HTR-8/SVneo (cell line): ENCODE data around the gene SIDT1.

Experiments used
- DNase-seq: peaks from one replicate; pipeline ENCODE4 v3.0.0; 2011; ENCODE audit warnings: low spot score, mixed read lengths; ENCODE audit not compliant: insufficient read length
- FAIRE-seq: peaks from 2 replicates; lab custom pipeline; 2011; peaks lifted over from hg19 to GRCh38; lab: Jason Lieb, UNC

The SIDT1 gene

DNA sequence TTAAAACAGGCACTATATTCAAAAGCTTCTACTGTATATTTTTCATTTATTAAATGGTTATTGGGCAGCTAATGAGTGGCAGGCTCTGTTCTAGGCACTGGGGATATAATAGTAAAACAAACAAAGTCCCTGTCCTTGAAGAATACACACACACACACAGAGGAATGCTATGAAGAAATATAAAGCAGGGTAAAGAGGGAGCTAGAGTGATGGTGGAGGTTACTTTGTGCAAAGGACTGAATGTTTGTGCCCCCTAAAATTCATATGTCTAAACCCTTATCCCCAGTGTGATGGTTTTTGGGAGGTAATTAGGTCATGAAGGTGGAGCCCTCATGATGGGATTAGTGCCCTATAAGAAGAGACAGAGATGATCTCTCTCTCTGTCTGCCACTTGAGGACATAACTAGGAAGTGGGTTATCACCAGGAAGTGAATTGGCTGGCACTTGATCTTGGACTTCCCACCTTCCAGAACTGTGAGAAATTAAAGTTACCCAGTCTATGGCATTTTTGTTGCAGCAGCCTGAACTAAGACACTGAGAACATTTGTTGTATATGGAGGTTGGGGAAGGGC, 132.3 kb downstream of the SIDT1 start:
- DNase-seq (no peak), FAIRE-seq (no peak)

DNA sequence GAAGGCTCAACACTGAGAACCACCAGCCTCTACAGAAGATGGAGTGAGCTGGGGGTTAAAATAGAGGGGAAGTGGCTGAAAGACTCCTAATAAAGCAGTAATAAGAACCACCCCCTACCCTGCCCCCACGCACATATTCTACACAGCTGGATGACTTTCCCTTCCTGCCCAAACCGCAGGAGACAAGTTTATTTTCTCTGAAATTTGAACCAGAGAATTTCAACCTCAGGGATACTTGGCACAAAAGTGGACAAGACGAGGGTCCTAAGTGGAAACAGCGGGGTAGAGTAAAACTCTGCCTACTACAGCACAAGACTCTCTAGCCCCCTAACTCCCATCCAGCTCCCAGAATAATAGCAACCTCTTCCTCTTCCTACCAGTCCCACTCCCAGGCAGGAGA, 135.7 kb downstream of the SIDT1 start:
- FAIRE-seq (no peak), DNase-seq (no peak)

DNA sequence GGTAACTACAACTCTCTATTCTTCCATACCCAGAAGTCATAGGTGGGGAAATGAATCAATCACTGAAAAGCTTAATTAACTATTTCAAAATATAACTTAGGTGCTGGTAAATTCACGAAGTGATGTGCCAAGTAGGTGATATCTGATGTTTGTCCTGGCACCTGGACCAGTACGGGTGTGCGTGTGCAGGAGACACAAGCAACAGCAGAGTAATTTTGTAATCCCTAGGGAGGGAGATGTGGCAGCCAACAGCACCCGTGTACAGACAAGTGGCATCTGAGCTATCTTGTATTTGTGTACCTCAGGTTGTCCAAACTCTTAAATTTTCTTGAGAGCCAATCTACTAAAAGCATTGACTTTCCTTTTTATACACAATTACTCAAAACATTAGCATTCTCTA, 141.2 kb downstream of the SIDT1 start:
- FAIRE-seq (no peak), DNase-seq (no peak)

DNA sequence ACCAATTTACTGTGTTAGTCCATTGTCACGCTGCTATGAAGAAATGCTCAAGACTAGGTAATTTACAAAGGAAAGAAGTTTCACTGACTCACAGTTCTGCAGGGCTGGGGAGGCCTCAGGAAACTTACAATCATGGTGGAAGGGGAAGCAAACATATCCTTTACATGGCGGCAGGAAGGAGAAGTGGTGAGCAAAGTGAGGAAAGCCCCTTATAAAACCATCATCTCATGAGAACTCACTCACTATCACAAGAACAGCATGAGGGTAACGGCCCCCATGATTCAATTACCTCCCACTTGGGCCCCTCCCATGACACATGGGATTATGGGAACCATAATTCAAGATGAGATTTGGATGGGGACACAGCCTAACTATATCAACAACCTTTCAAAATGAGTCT, 143.9 kb downstream of the SIDT1 start:
- FAIRE-seq = no peak

DNA sequence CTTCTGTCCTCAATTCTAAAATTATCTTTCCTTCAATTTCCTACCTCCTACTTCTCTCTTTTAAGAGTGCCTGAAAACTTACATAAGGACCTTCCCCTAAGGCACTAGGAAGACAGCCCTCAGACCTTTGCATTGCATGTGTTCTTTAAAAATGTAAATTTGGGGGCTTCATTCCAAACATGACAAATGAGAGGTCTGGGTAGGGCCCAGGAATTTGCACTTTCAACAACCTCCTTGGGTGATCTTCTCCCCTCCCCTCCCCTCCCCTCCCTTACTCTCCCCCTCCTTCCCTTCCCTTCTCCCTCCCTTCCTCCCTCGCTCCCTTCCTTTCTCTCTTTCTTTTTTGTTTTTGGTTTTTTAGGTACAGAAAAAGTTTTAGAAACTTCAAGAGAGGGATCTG, 145.4 kb downstream of the SIDT1 start:
- FAIRE-seq = no peak
- no peak for DNase-seq

More for the DNA sequence above, 143.9 kb downstream of the SIDT1 start:
- DNase-seq = no peak

DNA sequence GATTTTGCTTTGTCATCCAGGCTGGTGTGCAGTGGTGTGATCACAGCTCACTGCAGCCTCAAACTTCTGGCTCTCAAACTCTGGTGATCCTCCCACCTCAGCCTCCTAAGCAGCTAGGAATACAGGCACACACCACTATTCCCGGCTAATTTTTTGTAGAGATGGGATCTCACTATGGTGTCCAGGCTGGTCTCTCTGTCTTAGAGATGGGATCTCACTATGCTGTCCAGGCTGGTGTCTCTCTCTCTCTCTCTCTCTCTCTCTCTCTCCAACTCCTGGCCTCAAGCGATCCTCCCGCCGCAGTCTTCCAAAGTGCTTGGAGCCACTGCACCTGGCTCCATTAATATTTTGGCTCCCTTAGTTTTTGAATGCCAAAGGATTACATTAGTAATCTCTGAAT, 146.4 kb downstream of the SIDT1 start:
- FAIRE-seq (no peak), DNase-seq (no peak)
